Epithelial cell of esophagus (primary cell): ENCODE measurements around the gene DMAC1.
A peak's percentile ranks its signal among the peaks of the same experiment; 100 is the strongest.

Experiments used
- DNase-seq: peaks from one replicate; pipeline ENCODE4 v3.0.0; 2010; ENCODE audit warnings: low read depth
- H3K4me3 ChIP-seq: 2 replicates; pipeline ENCODE4 v1.5.1; 2011; ENCODE audit warnings: mild to moderate bottlenecking, low read length, control low read depth
- CTCF ChIP-seq: IDR thresholded peaks from 2 replicates; pipeline ENCODE4 v1.5.1; 2011; ENCODE audit warnings: low read depth, mild to moderate bottlenecking, low read length, control low read depth, inconsistent platforms; ENCODE audit not compliant: insufficient read depth; ENCODE audit errors: missing control alignments

The DMAC1 gene

GRCh38 chr9:7802666-7803065 is 3.1 kb upstream of the DMAC1 start:
- no peak overlapping the region for H3K4me3 ChIP-seq
- TF ChIP-seq CTCF, result no peak
- peak; percentile 86 for DNase-seq

GRCh38 chr9:7799944-7800285 is 337 bp upstream of the DMAC1 start:
- no peak for DNase-seq
- no peak overlapping the region for H3K4me3 ChIP-seq
- no peak for TF ChIP-seq CTCF

DNA sequence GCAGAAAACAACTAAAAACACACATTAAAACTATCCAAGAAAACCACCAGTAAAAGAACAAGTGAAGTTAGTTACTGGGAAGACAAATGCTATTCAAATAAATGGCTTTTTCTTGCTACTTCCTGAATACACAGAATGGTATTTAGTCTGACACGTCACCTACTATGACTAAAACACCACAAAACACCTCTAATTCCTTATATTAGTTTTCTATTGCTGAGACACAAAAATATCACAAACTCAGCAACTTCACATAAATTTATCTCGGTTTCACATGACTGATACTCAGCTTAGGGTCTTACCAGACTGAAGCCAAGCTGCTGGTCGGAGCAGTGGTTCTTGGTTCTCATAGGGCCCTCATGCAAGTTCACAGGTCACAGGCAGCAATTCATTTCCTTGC is 5.4 kb downstream of the DMAC1 start:
- DNase-seq, result peak; percentile 21
- H3K4me3 ChIP-seq, result no peak overlapping the region
- no peak for TF ChIP-seq CTCF

DNA sequence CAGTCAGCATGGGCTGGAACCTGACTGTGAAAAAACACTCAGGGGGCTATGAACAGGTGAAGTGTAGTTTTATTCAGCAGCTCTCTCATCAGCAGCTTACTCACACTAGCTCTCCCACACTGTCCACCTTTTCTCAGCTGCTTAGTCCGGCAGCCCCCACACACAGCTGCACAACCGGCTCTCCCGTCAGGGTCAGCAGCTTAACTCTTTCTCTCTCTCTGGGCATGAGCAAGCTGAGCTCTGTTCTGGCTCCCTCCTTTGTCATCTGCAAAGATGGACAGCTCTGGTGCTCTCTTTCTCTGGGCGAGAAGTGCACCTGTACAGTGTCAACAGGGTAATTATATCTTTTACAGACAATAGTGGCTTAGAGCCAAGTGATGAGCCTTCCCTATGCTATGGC is 8.2 kb downstream of the DMAC1 start:
- no peak for TF ChIP-seq CTCF
- H3K4me3 ChIP-seq, result no peak overlapping the region
- no peak for DNase-seq

- TF ChIP-seq CTCF, result no peak
- no peak overlapping the region for H3K4me3 ChIP-seq
- DNase-seq, result no peak
Observed at GRCh38 chr9:7790819-7791182, 8.8 kb downstream of the DMAC1 start.

DNA sequence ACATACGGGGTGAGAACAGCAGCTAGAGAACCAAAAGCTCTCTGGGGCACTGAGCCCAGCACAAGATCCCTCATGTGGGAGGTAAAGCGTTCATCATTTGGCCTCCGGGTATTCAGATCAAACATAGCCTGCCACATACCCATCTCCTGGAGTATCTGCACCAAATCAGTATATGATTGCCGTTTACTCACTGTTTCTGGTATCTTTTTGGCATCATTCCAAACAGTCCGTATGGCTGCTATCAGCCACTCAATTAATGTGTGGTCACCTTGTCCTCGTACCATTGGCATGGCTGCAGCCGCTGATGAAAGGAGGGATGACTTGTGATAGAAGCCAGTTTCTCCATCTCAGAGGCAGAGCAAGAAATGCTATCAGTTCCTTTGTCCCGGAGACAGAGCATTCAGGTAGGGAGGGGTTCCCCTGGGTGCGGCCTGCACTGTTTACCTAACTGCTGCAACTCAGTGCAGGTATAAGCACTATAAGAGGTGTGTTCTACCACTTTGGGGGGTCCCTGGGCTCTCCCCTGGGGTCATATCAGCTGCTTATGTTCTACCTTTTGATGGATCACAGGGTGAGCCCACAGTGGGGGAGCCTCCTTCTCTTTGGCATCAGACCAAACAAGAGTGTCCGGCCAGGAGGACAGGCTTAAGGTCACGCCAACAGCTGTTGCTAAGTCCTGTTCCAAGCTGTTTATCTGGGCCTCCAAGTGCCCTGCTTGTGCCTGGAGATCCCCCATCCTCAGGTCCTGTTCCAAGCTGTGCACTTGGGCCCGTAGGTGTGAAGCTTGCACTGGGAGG is 9.4 kb downstream of the DMAC1 start:
- H3K4me3 ChIP-seq, result no peak overlapping the region
- TF ChIP-seq CTCF, result no peak
- DNase-seq, result no peak

DNA sequence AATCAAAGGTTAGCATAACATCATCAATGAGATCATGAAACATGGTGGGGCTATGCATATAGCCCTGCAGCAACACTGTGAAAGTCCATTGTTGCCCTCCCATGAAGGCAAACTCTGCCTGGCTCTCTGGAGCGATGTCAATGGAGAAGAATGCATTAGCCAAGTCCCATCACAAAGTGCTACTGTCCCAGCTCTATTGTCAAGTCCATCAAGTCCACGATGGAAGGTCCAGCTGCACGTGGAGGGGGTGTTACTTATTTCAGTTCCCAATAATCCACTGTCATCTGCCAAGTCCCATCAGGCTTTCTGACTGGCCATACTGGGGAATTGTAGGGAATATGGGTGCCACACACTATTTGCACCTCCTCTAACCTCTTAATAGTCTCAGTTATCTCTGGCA is 10.8 kb downstream of the DMAC1 start:
- no peak overlapping the region for H3K4me3 ChIP-seq
- DNase-seq, result no peak
- TF ChIP-seq CTCF, result no peak
